DOHH2 (cell line): ENCODE measurements around the gene NEUROG1.

ENCODE experiments used
- CTCF ChIP-seq: fragments of 200-600 bp; sonication (generic); IDR thresholded peaks from one replicate; pipeline ENCODE4 v1.5.1; 2014; ENCODE audit warnings: antibody characterized with exemption, mild to moderate bottlenecking, low read depth, low read length; ENCODE audit not compliant: poor library complexity, severe bottlenecking
- EZH2phosphoT487 ChIP-seq: fragments of 200-600 bp; sonication (generic); IDR thresholded peaks from 2 replicates; pipeline ENCODE4 v1.6.1; 2017; ENCODE audit warnings: borderline replicate concordance, mild to moderate bottlenecking, antibody characterized with exemption, low read length, moderate library complexity, mixed read lengths

- TF ChIP-seq CTCF (no peak), EZH2phosphoT487 (no peak)
These were observed 13.8 kb downstream of the NEUROG1 start for GRCh38 chr5:135521964-135522363.
